ENCODE data around the gene GALM. TPM values are rescaled to one million over a fixed set of nuclear protein-coding genes. Genes with fewer than 3 reads are reported as not detected.

Gene GALM
- total and polyA plus RNA-seq, 2 of the 13 experiments (the other 11 are each of a cell fraction or from before 2014, with no cell fraction given) = 65.5 to 90.0 TPM

DNA sequence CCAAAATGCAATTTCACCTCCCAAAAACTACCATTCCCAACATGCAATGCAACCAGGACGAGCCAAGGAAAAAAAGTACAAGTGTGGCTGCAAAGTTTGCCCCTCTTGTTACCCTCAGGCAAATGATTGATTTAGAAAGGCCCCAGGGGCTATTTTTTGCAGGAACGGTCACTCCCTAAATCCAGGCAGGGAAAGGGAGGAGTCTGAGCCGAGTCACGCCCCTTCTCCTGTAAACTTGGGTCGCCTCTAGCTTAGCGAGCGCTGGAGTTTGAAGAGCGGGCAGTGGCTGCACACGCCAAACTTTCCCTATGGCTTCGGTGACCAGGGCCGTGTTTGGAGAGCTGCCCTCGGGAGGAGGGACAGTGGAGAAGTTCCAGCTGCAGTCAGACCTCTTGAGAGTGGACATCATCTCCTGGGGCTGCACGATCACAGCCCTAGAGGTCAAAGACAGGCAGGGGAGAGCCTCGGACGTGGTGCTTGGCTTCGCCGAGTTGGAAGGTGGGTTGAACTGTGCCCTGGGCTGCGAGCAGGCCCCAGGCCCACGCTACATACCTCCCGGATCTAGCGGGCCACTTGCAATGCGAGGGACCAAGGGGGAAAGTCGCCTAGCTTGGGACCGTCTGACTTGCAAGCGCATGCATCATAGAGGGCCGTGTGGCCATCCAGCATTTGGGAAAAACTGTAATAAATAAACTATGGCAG lies at the start of gene GALM (continued):
- TF ChIP-seq, protein P1, sequence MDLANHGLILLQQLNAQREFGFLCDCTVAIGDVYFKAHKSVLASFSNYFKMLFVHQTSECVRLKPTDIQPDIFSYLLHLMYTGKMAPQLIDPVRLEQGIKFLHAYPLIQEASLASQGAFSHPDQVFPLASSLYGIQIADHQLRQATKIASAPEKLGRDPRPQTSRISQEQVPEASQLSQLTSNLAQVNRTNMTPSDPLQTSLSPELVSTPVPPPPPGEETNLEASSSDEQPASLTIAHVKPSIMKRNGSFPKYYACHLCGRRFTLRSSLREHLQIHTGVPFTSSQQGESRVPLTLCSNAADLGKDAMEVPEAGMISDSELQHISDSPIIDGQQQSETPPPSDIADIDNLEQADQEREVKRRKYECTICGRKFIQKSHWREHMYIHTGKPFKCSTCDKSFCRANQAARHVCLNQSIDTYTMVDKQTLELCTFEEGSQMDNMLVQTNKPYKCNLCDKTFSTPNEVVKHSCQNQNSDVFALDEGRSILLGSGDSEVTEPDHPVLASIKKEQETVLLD (CRISPR knock-in tag; IDR thresholded peaks at IDR 0.05; ENCODE audit: low read depth) = peak; percentile 68; the same call in 1 of the 2 replicates
- TF ChIP-seq, protein P2, sequence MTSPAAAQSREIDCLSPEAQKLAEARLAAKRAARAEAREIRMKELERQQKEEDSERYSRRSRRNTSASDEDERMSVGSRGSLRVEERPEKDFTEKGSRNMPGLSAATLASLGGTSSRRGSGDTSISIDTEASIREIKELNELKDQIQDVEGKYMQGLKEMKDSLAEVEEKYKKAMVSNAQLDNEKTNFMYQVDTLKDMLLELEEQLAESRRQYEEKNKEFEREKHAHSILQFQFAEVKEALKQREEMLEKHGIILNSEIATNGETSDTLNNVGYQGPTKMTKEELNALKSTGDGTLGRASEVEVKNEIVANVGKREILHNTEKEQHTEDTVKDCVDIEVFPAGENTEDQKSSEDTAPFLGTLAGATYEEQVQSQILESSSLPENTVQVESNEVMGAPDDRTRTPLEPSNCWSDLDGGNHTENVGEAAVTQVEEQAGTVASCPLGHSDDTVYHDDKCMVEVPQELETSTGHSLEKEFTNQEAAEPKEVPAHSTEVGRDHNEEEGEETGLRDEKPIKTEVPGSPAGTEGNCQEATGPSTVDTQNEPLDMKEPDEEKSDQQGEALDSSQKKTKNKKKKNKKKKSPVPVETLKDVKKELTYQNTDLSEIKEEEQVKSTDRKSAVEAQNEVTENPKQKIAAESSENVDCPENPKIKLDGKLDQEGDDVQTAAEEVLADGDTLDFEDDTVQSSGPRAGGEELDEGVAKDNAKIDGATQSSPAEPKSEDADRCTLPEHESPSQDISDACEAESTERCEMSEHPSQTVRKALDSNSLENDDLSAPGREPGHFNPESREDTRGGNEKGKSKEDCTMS (CRISPR knock-in tag; conservative IDR thresholded peaks at IDR 0.05) = no peak
- TF ChIP-seq, protein P3, sequence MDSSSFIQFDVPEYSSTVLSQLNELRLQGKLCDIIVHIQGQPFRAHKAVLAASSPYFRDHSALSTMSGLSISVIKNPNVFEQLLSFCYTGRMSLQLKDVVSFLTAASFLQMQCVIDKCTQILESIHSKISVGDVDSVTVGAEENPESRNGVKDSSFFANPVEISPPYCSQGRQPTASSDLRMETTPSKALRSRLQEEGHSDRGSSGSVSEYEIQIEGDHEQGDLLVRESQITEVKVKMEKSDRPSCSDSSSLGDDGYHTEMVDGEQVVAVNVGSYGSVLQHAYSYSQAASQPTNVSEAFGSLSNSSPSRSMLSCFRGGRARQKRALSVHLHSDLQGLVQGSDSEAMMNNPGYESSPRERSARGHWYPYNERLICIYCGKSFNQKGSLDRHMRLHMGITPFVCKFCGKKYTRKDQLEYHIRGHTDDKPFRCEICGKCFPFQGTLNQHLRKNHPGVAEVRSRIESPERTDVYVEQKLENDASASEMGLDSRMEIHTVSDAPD (CRISPR knock-in tag; IDR thresholded peaks at IDR 0.05) = peak; percentile 66; the same call in 1 of the 2 replicates
- no peak; the same call in 1 of the 2 replicates for TF ChIP-seq ZNF30 (CRISPR knock-in tag; IDR thresholded peaks at IDR 0.05)
- no peak for TF ChIP-seq NFRKB (IDR thresholded peaks at IDR 0.05)
- TF ChIP-seq, protein P4, sequence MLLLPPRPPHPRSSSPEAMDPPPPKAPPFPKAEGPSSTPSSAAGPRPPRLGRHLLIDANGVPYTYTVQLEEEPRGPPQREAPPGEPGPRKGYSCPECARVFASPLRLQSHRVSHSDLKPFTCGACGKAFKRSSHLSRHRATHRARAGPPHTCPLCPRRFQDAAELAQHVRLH (CRISPR knock-in tag; IDR thresholded peaks at IDR 0.05; ENCODE audit: borderline replicate concordance, low read depth) = peak; percentile 89; the same call in 1 of the 2 replicates
- TF ChIP-seq FOXK2 (IDR thresholded peaks at IDR 0.05) = peak; percentile 69; the same call in 1 of the 2 replicates
- TF ChIP-seq, protein P5, sequence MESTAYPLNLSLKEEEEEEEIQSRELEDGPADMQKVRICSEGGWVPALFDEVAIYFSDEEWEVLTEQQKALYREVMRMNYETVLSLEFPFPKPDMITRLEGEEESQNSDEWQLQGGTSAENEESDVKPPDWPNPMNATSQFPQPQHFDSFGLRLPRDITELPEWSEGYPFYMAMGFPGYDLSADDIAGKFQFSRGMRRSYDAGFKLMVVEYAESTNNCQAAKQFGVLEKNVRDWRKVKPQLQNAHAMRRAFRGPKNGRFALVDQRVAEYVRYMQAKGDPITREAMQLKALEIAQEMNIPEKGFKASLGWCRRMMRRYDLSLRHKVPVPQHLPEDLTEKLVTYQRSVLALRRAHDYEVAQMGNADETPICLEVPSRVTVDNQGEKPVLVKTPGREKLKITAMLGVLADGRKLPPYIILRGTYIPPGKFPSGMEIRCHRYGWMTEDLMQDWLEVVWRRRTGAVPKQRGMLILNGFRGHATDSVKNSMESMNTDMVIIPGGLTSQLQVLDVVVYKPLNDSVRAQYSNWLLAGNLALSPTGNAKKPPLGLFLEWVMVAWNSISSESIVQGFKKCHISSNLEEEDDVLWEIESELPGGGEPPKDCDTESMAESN (CRISPR knock-in tag; conservative IDR thresholded peaks at IDR 0.05) = peak; percentile 76; the same call in 1 of the 2 replicates
- TF ChIP-seq ISX (CRISPR knock-in tag; conservative IDR thresholded peaks at IDR 0.05) = no peak
- no peak for TF ChIP-seq ZMYM2 (CRISPR knock-in tag; IDR thresholded peaks at IDR 0.05)
- TF ChIP-seq KMT2B (CRISPR knock-in tag; IDR thresholded peaks at IDR 0.05) = peak; percentile 81
- no peak for TF ChIP-seq ZNF781 (CRISPR knock-in tag; IDR thresholded peaks at IDR 0.05; ENCODE audit: borderline replicate concordance, not compliant biosample characterization)
- no peak; the same call in 1 of the 2 replicates for TF ChIP-seq ZMYM3 (CRISPR knock-in tag; IDR thresholded peaks at IDR 0.05)
- TF ChIP-seq NFE2L1 (CRISPR knock-in tag; IDR thresholded peaks at IDR 0.05; ENCODE audit: borderline replicate concordance) = no peak; the same call in 1 of the 2 replicates
- TF ChIP-seq, protein P6, sequence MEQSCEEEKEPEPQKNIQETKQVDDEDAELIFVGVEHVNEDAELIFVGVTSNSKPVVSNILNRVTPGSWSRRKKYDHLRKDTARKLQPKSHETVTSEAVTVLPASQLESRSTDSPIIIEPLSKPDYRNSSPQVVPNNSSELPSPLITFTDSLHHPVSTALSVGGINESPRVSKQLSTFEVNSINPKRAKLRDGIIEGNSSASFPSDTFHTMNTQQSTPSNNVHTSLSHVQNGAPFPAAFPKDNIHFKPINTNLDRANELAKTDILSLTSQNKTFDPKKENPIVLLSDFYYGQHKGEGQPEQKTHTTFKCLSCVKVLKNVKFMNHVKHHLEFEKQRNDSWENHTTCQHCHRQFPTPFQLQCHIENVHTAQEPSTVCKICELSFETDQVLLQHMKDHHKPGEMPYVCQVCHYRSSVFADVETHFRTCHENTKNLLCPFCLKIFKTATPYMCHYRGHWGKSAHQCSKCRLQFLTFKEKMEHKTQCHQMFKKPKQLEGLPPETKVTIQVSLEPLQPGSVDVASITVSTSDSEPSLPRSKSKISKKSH (CRISPR knock-in tag; IDR thresholded peaks at IDR 0.05; ENCODE audit: borderline replicate concordance) = peak; percentile 97
- TF ChIP-seq THYN1 (CRISPR knock-in tag; IDR thresholded peaks at IDR 0.05; ENCODE audit: borderline replicate concordance, low read depth) = no peak
- TF ChIP-seq HMGA1 (CRISPR knock-in tag; conservative IDR thresholded peaks at IDR 0.05) = no peak

Data from HepG2 (cell line).